Measurements from ENCODE around the gene UCP2.

UCP2 gene

DNA sequence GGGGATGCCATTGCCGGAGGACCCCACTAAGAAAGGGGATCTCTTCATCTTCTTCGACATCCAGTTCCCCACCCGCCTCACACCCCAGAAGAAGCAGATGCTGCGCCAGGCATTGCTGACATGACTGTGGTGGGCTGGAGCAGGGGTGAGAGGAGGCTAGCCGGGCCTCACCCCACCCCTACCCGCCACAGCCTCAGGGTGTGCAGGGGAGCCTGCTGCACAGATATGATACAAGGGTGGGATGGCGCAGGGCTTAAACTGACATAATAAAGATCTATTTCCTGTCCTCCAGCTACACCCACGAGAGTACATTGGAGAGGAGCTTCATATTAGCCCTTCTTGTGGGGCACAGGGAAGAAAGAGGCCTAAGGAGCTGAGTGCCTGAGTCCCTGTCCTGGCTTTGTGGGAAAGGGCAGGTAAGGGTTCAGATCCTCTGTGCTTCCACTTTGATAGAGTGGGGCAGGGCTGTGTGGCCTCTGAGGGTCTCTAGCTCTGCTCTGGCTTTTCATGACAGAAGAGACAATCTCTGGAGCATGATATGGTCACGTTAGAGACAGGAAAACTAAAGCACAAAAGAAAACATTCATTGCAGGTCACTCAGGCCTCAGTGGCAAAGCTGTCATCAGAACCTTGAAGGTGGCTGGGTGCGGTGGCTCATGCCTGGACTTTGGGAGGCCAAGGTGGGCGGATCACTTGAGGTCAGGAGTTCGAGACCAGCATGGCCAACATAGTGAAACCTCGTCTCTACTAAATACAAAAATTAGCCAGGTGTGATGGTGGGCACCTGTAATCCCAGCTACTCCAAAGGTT lies 12.4 kb downstream of the UCP2 start:
- peak; percentile 48 to 49 for DNase-seq

DNA sequence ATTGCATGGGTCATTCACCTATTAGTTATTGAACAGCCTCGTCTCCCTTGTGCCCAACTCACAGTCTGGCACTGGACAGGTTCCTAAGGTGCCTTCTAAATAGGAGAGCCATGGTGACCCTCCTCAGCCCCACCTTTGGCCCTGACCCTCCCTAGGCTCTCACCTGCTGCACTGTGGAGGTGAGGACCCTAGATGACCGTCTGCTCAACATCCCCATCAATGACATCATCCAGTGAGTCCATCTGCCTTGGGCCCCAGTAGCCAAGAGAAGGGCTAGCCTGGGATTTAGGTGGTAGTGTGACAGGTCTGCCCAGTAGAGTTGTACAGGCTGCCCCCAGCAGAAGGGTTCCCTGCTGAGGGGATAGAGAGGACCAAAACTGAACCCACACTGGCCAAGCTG lies 13.6 kb downstream of the UCP2 start:
- no peak for DNase-seq

DNA sequence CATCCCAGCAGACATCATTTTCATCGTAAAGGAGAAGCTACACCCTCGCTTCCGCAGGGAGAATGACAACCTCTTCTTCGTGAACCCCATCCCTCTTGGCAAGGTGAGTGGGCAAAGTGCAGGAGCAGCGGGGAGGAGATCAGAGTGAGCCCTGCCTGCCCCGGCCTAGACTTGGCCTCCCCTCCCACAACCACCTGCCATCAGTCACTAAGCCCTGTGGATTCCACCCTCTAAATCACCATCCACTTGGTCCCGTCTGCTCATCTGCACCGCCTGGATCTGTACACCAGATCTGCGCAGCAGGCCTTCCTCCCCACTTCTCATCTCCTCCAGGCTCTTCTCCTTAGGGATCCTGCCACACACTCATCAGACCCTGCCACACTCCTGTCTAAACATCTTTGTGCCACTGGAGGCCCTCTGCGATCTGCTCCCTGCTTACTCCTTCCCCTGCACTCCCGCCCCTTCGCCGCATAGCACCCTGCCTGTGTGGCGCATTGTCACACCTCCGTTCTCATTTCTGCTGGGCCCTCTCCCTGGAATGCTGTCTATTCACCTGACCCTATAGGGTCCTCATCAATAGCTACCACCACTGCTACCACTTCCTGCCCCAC lies 14.2 kb downstream of the UCP2 start:
- DNase-seq: no peak

DNA sequence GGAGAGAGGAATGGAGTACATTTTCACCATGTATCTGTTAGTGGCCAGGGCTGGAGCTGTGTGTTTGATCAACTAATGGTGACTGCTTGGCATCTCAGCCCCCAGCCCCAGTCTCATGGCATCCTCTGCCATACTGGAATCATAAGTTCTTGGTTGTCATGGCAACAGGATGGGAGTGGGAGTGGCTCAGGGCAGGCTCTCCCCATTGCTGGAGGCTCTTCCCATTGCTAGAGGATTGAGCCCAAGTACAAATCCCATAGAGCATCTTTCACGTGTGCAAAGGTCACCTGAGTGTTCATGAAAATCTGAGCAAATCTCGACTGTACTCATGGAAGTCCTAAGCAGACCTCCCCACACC lies 16.9 kb downstream of the UCP2 start:
- no peak for DNase-seq

DNA sequence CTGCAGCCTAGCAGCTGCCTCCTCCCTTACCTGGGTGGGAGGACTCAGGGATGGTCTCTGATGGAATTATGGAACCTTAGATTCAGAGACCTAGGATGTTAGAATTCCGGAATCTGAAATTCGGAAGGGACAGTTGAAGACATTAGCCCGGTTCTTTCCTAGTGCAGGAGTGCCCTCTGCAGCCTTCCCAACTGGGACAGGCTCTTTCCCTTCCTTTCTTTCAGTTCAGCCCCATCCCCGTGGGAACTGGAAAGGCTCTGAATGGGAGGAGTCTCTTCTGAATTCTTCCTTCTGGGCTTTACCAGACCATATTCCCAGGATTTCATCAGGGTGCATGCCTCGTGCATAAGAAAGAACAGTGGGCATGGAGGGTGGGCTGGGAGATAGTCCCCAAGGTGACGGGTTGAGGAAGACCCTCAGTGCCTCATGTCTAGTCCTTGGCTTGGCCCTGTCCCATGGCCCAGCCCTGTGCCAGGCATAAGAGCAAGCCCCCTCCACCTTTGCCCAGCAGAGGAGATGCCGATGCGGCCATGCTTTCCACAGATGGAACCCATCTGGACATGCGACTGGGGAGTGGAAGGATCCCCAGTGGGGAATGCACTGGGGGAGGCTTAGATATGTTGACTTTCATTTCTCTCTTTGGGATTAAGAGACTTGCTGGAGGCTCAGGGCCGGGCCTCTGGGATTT lies 17.4 kb downstream of the UCP2 start:
- no peak for DNase-seq

DNA sequence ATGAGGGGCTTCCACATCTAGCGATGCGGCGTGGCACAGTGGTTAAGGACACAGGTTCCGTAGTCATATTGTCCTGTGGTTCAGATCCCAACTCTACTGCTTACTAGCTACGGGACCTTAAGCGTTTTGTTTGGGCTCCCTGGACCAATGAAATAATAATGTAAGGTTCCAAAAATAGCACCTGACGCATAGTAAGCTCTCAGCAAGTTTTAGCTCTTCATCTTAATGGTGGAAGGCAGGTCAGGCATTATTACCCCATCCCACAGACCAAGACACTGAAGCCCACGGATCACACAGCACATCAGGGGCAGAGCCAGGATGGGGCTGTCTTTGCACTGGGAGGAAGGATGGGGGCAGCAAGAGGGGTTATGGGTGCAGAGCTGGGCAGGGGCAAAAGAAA lies 18.8 kb downstream of the UCP2 start:
- DNase-seq: no peak

DNA sequence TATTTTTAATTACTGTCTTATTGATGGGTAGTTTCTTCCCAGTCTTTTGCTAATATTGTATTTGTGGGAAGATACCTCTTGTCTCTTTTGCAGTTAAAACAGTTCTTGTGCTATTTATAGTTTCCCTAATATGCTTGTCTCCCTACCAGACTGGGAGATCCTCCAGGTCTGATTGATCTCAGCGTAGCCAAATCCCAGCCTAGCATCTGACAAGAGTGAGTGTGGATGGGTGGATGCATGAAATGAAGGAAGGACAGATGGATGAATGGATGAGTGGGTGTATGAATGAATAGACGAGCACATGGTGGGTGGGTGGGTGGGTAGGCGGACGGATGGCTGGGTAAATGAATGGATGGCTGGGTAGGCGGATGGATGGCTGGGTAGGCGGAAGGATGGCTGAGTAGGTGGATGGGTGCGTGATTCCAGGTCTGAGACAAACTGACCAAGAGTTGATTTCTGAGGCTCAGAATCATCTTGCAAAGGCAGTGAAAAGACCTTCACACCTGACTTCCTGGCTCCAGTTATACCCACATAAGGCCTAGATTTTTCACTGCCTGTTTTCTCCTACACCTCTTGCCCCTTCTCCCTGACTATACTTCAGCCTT lies 20.4 kb downstream of the UCP2 start:
- DNase-seq: no peak

DNA sequence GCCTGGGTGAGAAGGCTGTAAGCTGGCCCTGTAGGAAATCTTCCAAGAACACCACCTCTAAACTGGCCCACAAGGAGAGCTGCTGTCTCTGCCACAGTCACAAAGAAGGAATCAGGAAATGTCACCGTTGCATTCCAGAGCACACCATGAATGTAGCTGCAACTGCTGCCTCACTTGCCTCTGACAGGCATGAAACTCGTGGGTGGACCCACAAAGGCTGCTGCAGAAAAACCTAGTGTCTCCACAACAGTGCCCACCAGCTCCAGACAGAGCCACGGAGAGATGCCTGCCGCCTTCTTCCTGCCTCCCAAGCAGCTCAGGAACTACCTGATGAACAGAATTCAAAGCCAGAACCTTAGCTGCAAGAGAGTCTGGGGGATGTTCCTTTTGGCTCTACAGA lies 21.3 kb downstream of the UCP2 start:
- DNase-seq: no peak

DNA sequence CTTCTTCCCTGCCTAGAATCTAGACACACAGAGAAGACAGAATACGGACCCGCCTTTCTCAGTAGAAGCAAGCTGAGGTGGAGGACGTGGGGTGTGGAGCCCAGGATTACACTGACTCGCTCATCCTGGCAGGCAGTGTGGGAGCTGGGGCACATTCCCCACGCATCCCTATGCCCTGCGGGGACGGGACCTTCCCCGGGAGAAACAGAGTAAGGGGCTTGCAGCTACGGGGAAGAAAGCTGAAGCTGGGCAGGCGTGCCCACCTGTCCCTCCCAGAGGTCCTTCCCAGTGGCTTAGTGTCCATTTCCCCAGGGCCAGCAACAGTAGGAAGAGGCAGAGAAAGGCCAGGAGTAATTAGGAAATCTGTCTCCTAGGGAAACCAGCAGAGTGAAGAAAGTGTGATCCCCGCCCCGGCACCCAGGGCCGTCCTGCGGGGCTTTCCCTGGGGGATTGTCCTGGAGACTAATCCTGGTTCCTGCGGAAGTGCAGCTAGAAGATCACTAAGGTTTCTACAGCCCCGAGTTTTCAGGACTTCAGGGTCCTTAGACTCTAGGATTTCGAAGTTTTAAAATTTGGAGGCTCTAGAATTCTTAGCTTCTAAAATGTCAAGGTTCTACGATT lies 24.0 kb downstream of the UCP2 start:
- no peak for DNase-seq

DNA sequence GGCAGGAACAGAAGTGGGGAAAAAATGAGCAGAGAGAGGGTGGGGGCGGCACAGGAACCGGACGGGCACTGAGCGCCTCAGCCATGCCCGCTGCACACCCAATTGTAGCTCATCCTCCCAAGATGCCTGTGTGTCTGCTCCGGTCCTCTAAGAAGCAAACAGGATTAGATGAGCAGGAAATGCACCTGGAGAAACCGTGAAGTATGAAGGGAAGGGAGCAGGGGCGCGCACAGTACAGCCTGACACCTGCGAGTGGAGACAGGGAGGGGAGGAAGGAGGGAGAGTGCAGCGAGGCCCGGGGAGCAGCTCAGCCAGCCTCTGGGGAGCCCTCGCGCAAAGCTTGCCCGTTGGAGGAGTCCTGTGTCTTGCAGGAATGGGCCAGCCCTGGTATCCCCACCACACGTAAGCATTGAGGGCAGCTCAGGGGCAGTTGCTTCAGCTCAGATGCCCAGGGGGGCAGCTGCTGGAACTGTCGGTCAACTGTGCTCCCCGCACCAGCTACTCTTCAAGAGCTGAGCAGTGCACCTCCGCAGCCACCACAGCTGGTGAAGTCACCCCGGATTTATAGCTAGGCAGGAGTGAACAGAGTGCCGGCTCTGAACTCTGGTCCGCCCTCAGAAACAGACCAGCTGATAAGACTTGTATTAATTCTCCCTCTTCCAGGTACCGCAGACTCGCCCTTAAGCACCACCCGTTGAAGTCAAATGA lies 24.8 kb downstream of the UCP2 start:
- no peak for DNase-seq

DNA sequence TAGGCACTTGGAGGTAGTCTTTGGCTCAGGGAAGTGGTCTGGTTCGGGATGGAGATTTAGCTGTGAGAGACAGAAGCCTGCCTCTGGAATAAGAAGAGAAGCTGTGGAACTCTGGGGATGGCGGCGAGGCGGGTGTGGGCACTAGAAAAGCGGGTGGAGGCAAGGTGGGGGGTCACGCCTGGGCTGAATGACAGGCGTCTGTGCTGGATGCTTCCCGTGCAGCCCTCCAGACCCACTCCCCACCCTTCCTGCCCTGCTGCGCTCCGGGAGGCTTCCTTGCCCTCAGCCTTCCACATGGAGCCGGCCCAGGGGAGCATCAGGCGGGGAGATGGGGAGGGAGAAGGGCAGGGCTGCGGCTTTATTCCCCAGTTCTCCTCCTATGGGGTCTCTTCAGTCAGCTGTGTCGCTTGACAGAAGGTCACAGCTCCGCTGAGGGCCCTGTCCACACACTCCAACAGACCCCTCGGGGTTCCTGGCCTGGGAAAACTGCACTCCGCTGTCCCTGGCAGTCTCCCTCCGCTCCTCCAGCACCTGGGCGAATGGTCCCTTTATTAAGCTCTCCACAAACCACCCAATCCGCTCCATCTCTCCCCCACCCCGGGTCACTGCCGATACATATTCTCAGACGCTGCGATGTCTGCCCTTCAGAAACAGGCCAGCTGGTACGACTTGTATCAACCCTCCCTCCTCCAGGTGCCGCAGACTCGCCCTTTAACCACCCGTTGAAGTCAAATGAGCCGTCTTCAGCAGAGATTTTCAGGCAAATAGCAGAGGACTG lies 25.6 kb downstream of the UCP2 start:
- no peak for DNase-seq

DNA sequence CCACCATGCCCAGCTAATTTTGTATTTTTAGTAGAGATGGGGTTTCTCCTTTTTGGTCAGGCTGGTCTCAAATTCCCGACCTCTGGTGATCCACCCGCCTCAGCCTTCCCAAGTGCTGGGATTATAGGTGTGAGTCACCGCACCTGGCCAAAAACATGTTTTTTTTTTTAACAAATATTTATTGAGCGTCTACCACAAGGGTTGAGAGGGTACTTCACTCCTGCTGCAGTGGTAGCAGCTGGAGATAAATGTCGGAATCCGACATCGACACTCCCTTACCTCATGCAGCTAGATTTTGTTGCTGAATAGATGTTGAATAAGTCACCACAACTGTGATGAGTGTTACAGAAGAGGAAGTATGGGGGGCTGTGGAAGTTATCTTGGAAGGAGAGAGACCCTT lies 30.8 kb downstream of the UCP2 start:
- DNase-seq: no peak

DNA sequence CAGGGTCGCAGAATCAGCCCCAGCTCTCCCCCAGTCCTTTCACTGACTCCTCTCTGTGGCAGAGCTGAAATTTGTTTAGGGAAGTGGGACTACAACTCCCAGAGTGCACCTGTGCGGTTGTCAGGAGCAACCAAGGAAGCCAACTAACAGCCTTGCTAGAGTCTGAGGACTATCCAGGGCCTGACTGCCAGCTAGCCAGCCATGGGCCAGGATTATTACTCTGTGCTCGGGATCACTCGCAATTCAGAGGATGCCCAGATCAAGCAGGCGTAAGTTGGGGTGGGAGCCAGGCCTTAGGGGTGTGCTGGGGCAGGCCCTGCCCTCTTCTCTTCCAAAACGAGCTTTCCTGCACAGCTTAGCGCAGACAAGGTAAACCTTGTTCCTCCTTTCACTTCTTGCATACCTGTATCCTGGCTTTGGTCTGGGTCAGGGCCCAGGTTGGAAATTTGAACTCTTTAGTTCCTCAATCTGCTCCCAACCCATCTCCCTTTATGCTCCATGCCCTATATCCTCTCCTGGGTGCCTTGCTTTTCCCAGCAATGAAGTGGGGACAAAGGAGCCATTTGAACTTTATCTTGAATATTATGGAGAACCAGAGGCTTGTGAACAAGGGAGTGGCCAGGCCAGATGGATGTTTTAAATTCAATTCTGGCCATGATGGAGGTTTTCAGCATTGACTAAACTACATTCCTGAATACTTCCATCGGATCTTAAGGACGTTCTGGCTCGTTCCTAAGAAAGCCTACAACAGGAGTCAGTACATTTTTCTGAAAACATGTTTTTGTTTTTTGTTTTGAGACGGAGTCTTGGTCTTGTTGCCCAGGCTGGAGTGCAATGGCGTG lies 31.6 kb downstream of the UCP2 start, which contains the start of gene DNAJB13:
TSS of gene DNAJB13 (plus strand) at position 158 of the 842 bp plus-strand sequence. CDS start at position 202, 44 bp downstream.
- DNase-seq: peak; percentile 33 to 40

DNA sequence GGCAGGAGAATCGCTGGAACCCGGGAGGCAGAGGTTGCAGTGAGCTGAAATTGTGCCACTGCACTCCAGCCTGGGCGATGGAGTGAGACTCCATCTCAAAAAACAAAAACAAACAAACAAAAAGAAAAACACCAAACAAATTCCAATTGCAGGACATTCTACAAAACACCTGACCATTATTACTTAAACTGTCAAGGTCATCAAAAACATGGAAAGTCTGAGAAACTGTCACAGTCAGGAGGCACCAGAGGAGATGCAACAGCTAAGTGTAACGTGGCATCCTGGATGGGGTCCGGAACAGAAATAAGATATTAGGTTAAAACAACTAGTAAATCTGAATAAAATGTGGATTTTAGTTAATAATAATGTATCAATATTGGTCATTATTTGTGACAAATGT lies 32.7 kb downstream of the UCP2 start:
- no peak for DNase-seq

DNA sequence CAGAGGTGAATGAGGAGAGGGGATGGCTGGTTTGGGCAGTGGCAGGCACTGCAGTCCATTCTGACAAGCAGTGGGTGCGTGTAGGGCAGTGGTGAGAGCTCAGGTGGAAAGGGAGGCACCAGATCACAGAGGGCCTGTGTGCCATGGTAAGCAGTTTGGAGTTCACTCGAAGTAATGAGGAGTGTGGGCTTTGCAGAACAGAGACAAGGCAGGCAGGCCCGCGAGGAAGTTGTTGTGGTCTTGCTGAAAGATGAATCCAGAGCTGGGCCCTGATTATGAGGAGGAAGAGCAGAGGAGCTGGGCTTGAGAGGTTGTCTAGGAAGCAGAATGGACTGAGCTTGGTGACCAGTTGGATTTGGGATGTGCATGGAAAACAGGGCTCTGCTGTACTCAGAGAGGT lies 33.4 kb downstream of the UCP2 start:
- DNase-seq: no peak

DNA sequence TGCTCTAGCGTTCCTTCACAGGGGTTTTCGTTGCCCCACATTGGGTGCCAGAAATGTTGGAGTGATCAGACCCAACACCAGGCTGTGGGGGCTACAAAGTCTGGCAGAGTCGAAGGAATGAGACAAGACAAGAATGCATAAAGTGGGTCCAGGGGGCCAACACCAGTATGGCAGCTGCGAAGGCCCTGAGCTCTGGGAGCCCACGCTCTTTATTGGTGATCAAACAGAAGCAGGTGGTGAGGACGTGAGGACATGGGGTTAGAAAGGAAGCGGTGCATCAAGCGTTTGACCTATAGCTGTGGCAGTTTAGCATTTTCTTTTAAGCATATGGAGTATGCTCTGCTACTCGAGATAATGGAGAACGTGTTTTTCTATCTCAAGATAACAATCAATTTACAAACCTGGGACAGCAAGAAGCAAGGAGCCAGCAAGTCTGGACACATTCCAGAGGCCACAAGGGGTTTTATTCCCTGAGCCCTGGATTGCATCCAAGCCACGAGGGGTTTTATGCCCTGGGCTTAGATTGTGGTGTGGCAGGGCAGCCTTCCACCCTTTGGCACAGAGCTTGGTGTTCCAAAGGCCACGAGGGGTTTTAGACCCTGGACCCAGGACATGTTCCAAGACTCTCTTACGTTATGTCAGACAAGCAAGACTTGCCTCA lies 35.7 kb downstream of the UCP2 start:
- DNase-seq: no peak

DNA sequence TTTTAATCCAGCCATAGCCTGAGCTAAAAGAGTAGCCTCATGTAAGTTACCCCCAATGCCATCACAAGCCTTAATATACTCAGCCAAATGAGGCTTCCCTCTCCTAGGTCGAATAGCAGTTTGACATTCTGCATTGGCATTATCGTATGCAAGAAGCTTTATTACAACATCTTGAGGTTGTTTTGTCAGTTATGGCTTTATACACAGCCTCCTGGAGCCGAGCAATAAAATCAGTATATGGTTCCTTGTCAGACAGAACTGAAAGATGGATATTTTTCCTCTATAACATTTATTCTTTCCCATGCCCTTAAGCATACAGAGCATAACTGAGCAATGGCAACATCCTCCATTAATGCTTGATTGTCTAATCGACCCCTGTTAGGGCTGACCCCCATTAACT lies 37.2 kb downstream of the UCP2 start:
- no peak for DNase-seq

DNA sequence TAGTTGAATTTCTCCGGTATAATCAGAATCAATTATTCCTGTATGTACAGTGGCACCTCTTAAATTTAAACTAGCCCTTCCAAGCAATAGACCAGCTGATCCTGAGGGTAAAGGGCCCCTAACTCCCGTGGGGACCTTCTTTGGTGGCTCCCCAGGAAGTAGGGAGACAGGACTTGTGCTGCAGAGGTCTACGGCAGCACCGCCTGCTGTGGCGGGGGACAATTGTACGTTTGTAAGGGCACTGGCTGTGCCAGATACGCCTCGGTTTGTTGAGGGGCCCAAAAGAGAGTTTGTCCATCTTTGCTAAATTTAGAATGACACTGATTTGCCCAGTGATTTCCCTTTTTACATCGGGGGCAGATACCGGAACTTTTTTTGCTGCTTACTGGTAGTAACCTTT lies 37.7 kb downstream of the UCP2 start:
- DNase-seq: no peak

DNA sequence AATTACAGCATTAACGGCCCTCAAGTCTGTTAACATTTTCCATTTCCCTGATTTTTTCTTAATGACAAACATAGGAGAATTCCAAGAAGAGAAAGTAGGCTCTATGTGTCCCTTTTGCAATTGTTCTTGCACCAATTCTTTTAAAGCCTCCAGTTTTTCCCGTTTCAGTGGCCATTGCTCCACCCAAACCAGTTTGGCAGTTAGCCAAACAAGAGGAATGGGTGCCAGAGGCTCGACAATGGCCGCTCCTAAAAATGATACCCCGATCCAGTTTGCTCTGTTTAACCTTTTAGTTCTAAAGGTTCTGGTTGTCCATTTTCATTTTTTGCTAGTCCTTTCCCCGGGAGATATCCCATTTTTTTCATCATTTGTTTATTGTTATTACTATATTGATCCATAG lies 38.6 kb downstream of the UCP2 start:
- no peak for DNase-seq

DNA sequence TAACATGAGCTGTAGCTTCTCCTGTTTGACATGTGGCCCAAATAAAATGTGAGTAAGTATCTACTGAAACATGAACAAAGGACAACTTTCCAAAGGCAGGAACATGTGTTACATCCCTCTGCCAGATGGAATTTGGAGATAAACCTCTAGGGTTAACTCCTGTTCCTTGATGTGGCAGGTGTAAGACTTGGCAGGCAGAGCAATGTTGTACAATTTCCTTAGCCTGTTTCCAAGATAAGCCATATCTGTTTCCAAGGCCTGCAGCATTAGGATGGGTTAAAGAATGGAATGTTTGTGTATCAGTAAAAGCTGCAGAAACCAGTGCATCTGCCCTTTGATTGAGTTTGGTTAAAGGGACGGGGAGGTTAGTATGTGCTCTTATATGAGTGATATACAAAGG lies 40.6 kb downstream of the UCP2 start:
- no peak for DNase-seq

All from activated T-cell treated with anti-CD3 and anti-CD28 coated beads, Interleukin-2, amount 50 U/mL, for 48 hours (primary cell).